HT1080 (cell line): ENCODE measurements around the gene HSPA5. TPM values are rescaled to one million over a fixed set of nuclear protein-coding genes. Genes with fewer than 3 reads are reported as not detected.
"Not testable (repeated sequence)": the region's sequence is repeated elsewhere in the genome, so short reads cannot be mapped to it uniquely, and the experiment has no call there.

Experiments used
- DNase-seq: peaks from one replicate; pipeline ENCODE4 v3.0.0-alpha.2; 2015; ENCODE audit warnings: low read depth
- small RNA-seq: library from RNA; depleted of rRNA; stranded (forward); fragments of <200 nt; gene quantifications from one replicate; pipeline ENCODE3, GENCODE V24; 2014
- total RNA-seq: library from RNA; depleted of rRNA; stranded (reverse); fragments of >200 nt; shearing (Covaris generic); gene quantifications from 2 replicates; pipeline ENCODE4 v1.2.3, GENCODE V29; 2014; rRNA removed

Gene HSPA5
- total RNA-seq, 1 experiment from 2014 or later: 83.3 TPM

DNA sequence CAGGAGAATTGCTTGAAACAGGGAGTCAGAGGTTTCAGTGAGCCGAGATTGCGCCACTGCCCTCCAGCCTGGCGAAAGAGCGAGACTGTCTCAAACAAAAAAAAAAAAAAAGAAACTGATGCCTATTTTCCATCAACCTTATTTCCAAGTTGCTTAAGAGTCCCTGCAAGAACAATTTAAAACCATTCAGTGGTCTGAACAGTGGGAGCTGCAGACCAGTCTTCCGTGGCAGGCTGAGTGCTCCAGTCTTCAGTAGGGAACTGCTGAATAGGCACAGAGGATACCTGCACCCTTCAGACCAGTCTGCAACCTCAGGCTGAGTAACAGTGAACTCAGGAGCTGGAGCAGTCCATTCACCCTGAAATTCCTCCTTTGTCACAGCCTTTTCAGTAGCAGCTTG, 46.7 kb downstream of the HSPA5 start:
- not testable (repeated sequence) for DNase-seq

DNA sequence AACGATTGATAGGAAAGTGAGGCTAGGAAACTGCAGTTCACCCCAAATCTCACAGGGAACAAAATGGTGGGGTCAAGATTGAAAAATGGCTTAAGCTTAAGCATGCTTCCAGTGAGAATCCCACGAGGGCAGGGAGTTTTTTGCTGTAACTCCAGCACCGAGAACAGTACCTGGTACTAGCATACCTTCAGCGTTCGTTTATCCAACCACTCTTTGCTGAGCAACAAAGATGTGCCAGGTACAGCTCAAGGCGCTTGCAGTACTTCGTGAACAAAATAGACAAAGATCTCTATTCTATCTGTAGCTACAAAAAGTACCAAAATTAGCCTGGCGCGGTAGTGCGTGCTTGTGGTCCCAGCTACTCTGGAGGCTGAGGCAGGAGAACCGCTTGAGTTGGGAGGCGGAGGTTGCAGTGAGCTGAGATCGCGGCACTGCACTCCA, 50.8 kb downstream of the HSPA5 start:
- no peak for DNase-seq

- peak; percentile 97 for DNase-seq
These were observed 51.5 kb downstream of the HSPA5 start, which contains the start of gene PPP6C for GRCh38 chr9:125189361-125190289. Gene PPP6C (minus strand): TSS chr9:125189803. CDS start chr9:125189718, 85 bp downstream.

GRCh38 chr9:125189011-125189360, 52.2 kb downstream of the HSPA5 start:
- DNase-seq: no peak

Small RNA genes within 50 kb of the gene (small RNA-seq; reads per million reads assigned to genes)
- not detected for gene AL354710.1

Other genes starting within 250 kb of the HSPA5 start
- gene SCAI, start 97.8 kb downstream of the HSPA5 start, total RNA-seq: 3.5 and 7.3 TPM in 2 replicates
- 27.0 and 32.2 TPM in 2 replicates for gene PPP6C, start 51.5 kb downstream of the HSPA5 start, total RNA-seq
- 41.2 and 44.6 TPM in 2 replicates for gene RABEPK, start 40.8 kb downstream of the HSPA5 start, total RNA-seq
- 37.6 and 39.6 TPM in 2 replicates for gene GAPVD1, start 20.5 kb upstream of the HSPA5 start, total RNA-seq